NCI-H2227 (cell line): ENCODE measurements around the gene SNX10.

ENCODE experiments used
- DNase-seq: peaks from one replicate; lab custom pipeline; 2025; ENCODE audit not compliant: unreplicated experiment; lab: John Stamatoyannopoulos, UW

The SNX10 gene

GRCh38 chr7:26398756-26399509 is 107.3 kb downstream of the SNX10 start:
- DNase-seq = peak; percentile 77

- peak; percentile 44 for DNase-seq
These were observed 108.1 kb downstream of the SNX10 start for GRCh38 chr7:26399736-26400135.

GRCh38 chr7:26403640-26404039 is 112.0 kb downstream of the SNX10 start:
- no peak for DNase-seq

- DNase-seq = no peak
These were observed 112.7 kb downstream of the SNX10 start for GRCh38 chr7:26404189-26404996.

- DNase-seq = no peak
These were observed 114.8 kb downstream of the SNX10 start for GRCh38 chr7:26406433-26406832.

GRCh38 chr7:26409661-26410547 is 118.2 kb downstream of the SNX10 start:
- DNase-seq = peak; percentile 78

- peak; percentile 53 for DNase-seq
These were observed 121.5 kb downstream of the SNX10 start for GRCh38 chr7:26413007-26413691.

- no peak for DNase-seq
These were observed 124.3 kb downstream of the SNX10 start for GRCh38 chr7:26416004-26416403.

GRCh38 chr7:26417911-26418413 is 126.3 kb downstream of the SNX10 start:
- no peak for DNase-seq

- peak; percentile 62 for DNase-seq
These were observed 127.5 kb downstream of the SNX10 start for GRCh38 chr7:26419198-26419597.

GRCh38 chr7:26420422-26421019 is 128.9 kb downstream of the SNX10 start:
- no peak for DNase-seq

GRCh38 chr7:26422761-26423160 is 131.1 kb downstream of the SNX10 start:
- DNase-seq = no peak

GRCh38 chr7:26423436-26423835 is 131.8 kb downstream of the SNX10 start:
- no peak for DNase-seq
